ENCODE measurements around the gene RNF168.

GRCh38 chr3:196471551-196471950 is 32.0 kb downstream of the RNF168 start:
- no peak for TF ChIP-seq POLR2A (IDR thresholded peaks at IDR 0.05; ENCODE audit: low read depth, low read length)
- TF ChIP-seq POLR2AphosphoS5 (IDR thresholded peaks at IDR 0.05; ENCODE audit: low read depth, low read length) = no peak
- TF ChIP-seq TAF1 (IDR thresholded peaks at IDR 0.05; ENCODE audit: low read depth, low read length) = no peak
